22Rv1 (cell line): ENCODE measurements around the gene IRF4.

Experiments used
- CTCF ChIP-seq: fragments of 450-650 bp; IDR thresholded peaks from 2 replicates; pipeline ENCODE4 v1.5.1; 2017; ENCODE audit warnings: mild to moderate bottlenecking
- ZFX ChIP-seq: fragments of 450-650 bp; IDR thresholded peaks from 2 replicates; pipeline ENCODE4 v1.6.1; 2017; ENCODE audit warnings: antibody characterized with exemption, borderline replicate concordance

- TF ChIP-seq CTCF (no peak), ZFX (no peak)
Measured at GRCh38 chr6:423055-423798, 31.7 kb downstream of the IRF4 start.
